K562 (cell line): ENCODE results near the gene COL11A2. TPM values are rescaled to one million over a fixed set of nuclear protein-coding genes. Genes with fewer than 3 reads are reported as not detected.

ENCODE experiments used
- ATAC-seq: fragments of 200-7000 bp; cut with Tn5 transposase; 3 replicates; pipeline ENCODE4 v1.9.1; 2020; ENCODE audit warnings: moderate library complexity
- BruUV-seq: library from RNA; stranded (reverse); fragments of 400-500 nt; replicated peaks from 2 replicates; lab custom pipeline; 2021; lab: Mats Ljungman, UMichigan
- CTCF ChIA-PET: fragments of 300-600 bp; formaldehyde crosslinking; extraction: SDS; loops from one replicate; lab custom pipeline; 2021; ENCODE audit warnings: low intra/inter-chr PET ratio; lab: Yijun Ruan, JAX
- POLR2A ChIA-PET: fragments of 300-600, 350-650 bp; sonication (Branson Sonifier 250); formaldehyde crosslinking; extraction: SDS; loops from one replicate; lab custom pipeline; 2021; ENCODE audit warnings: antibody characterized with exemption, inconsistent platforms; lab: Yijun Ruan, JAX
- DNase-seq, 4 experiments: peaks; one replicate each; pipeline versions ENCODE4 v3.0.0 to v3.0.0-alpha.2; 2011 to 2018; ENCODE audit warnings: low spot score in 3 of 4, mixed read lengths in 3 of 4; ENCODE audit errors: extremely low read depth in 1 of 4
- FAIRE-seq: peaks from 2 replicates; lab custom pipeline; 2011; peaks lifted over from hg19 to GRCh38; lab: Jason Lieb, UNC
- H2AFZ ChIP-seq: 2 replicates; pipeline ENCODE4 v1.6.0; 2011; ENCODE audit warnings: low read depth, low read length, control low read depth, inconsistent platforms
- H3K27ac ChIP-seq: fragments of 200-600 bp; 3 replicates; pipeline ENCODE4 v1.8.0; 2011; ENCODE audit warnings: low read depth, mild to moderate bottlenecking, control low read depth, inconsistent platforms, low read length, moderate library complexity, mixed read lengths; ENCODE audit errors: extremely low read depth
- H3K27me3 ChIP-seq, 2 experiments: fragments of 300-600 bp in 1 of 2; 2 replicates in 1 of 2; 3 replicates in 1 of 2; pipeline versions ENCODE4 v1.6.0 to v1.8.0; 2011; ENCODE audit warnings: inconsistent platforms in 2 of 2, low read length in 2 of 2, mild to moderate bottlenecking in 1 of 2, mixed read lengths in 1 of 2, moderate library complexity in 1 of 2; ENCODE audit not compliant: control insufficient read depth in 2 of 2, insufficient read depth in 2 of 2
- H3K36me3 ChIP-seq: fragments of 300-600 bp; 3 replicates; pipeline ENCODE4 v1.8.0; 2011; ENCODE audit warnings: mild to moderate bottlenecking, low read length, inconsistent platforms; ENCODE audit not compliant: control insufficient read depth, insufficient read depth
- H3K4me1 ChIP-seq, 2 experiments: fragments of 200-600 bp in 1 of 2; replicated peaks in 1 of 2; 2 replicates in 1 of 2; 3 replicates in 1 of 2; pipeline versions ENCODE4 v1.5.1 to v1.8.0; 2011; ENCODE audit warnings: inconsistent platforms in 2 of 2, low read length in 2 of 2, mild to moderate bottlenecking in 1 of 2, mixed read lengths in 1 of 2, moderate library complexity in 1 of 2; ENCODE audit not compliant: control insufficient read depth in 2 of 2, insufficient read depth in 2 of 2
- H3K4me2 ChIP-seq: 2 replicates; pipeline ENCODE4 v1.6.1; 2011; ENCODE audit warnings: low read length, control low read depth, inconsistent platforms, mixed read lengths; ENCODE audit not compliant: insufficient read depth
- H3K4me3 ChIP-seq: fragments of 200-600 bp; sonication (generic), shearing (Covaris generic); 2 replicates; pipeline ENCODE4 v1.5.1; 2016; ENCODE audit warnings: control low read depth, inconsistent platforms
- H3K79me2 ChIP-seq: fragments of 200-600 bp; 3 replicates; pipeline ENCODE4 v1.8.0; 2011; ENCODE audit warnings: low read length, inconsistent platforms; ENCODE audit not compliant: control insufficient read depth, insufficient read depth
- H3K9ac ChIP-seq, 2 experiments: 2 replicates each; pipeline versions ENCODE4 v1.6.0 to v1.6.1; 2011; ENCODE audit warnings: low read depth in 2 of 2, low read length in 2 of 2, control low read depth in 1 of 2, inconsistent platforms in 1 of 2, mild to moderate bottlenecking in 1 of 2, mixed read lengths in 1 of 2; ENCODE audit not compliant: insufficient read depth in 1 of 2
- H3K9me1 ChIP-seq: one replicate; pipeline ENCODE4 v1.6.0; 2011; ENCODE audit warnings: inconsistent platforms, mild to moderate bottlenecking, low read length, moderate library complexity; ENCODE audit not compliant: control insufficient read depth, insufficient read depth
- H3K9me3 ChIP-seq: replicated peaks from 2 replicates; pipeline ENCODE4 v1.5.1; 2011; ENCODE audit warnings: low read depth, low read length, inconsistent platforms; ENCODE audit not compliant: control insufficient read depth, insufficient read depth
- H4K20me1 ChIP-seq: replicated peaks from 2 replicates; pipeline ENCODE4 v1.6.1; 2011; ENCODE audit warnings: low read length, inconsistent platforms, mixed read lengths; ENCODE audit not compliant: control insufficient read depth, insufficient read depth
- CBFA2T3 ChIP-seq: fragments of 450-650 bp; IDR thresholded peaks from 2 replicates; pipeline ENCODE4 v1.6.1; 2017
- CSDE1 ChIP-seq, 2 experiments: fragments of 450-650 bp; IDR thresholded peaks; 2 replicates each; pipeline ENCODE4 v1.6.1; 2016; ENCODE audit warnings: mild to moderate bottlenecking in 1 of 2
- CTCFL ChIP-seq: IDR thresholded peaks from 2 replicates; pipeline ENCODE4 v1.6.1; 2011; ENCODE audit warnings: borderline replicate concordance, low read depth, mild to moderate bottlenecking, moderate library complexity, low read length; ENCODE audit not compliant: insufficient read depth, poor library complexity, severe bottlenecking
- ESRRA ChIP-seq: fragments of 450-650 bp; IDR thresholded peaks from 2 replicates; pipeline ENCODE4 v1.6.1; 2014; ENCODE audit warnings: low read depth, mild to moderate bottlenecking, moderate library complexity, borderline replicate concordance
- HDGF ChIP-seq: fragments of 450-650 bp; IDR thresholded peaks from 2 replicates; pipeline ENCODE4 v1.6.1; 2016
- HMGN3 ChIP-seq: IDR thresholded peaks from 2 replicates; pipeline ENCODE4 v1.6.1; 2011; ENCODE audit warnings: borderline replicate concordance, low read depth, mild to moderate bottlenecking, mixed read lengths, low read length; ENCODE audit not compliant: insufficient read length; ENCODE audit errors: extremely low read depth
- MTA3 ChIP-seq: fragments of 450-650 bp; formaldehyde crosslinking; IDR thresholded peaks from 2 replicates; pipeline ENCODE4 v1.6.1; 2017; ENCODE audit warnings: mild to moderate bottlenecking, borderline replicate concordance
- NCOA2 ChIP-seq, 2 experiments: fragments of 450-650 bp; IDR thresholded peaks; 2 replicates each; pipeline ENCODE4 v1.6.1; 2018; ENCODE audit warnings: mild to moderate bottlenecking in 2 of 2, moderate library complexity in 1 of 2; ENCODE audit not compliant: partially characterized antibody in 2 of 2
- NFXL1 ChIP-seq: fragments of 450-650 bp; formaldehyde crosslinking; IDR thresholded peaks from 2 replicates; pipeline ENCODE4 v1.4.0; 2021; ENCODE audit warnings: mild to moderate bottlenecking
- PCBP1 ChIP-seq: fragments of 200-400 bp; formaldehyde crosslinking; IDR thresholded peaks from 2 replicates; pipeline ENCODE4 v1.6.1; 2018; ENCODE audit warnings: mild to moderate bottlenecking, low read depth, low read length; ENCODE audit not compliant: poor library complexity, severe bottlenecking
- PRPF4 ChIP-seq: fragments of 200-400 bp; formaldehyde crosslinking; IDR thresholded peaks from one replicate; pipeline ENCODE4 v1.6.1; 2017; ENCODE audit warnings: low read length, low read depth, mild to moderate bottlenecking; ENCODE audit not compliant: insufficient read depth, poor library complexity, severe bottlenecking
- SMAD1 ChIP-seq: fragments of 150-350 bp; IDR thresholded peaks from 2 replicates; pipeline ENCODE4 v1.6.1; 2014; ENCODE audit warnings: low read length, low read depth; ENCODE audit not compliant: partially characterized antibody
- TEAD2 ChIP-seq: fragments of 450-650 bp; IDR thresholded peaks from 2 replicates; pipeline ENCODE4 v1.6.1; 2016; ENCODE audit warnings: missing genetic modification characterization, control low read depth, missing compliant biosample characterization
- ZNF436 ChIP-seq: fragments of 250-450, 450-650 bp; sonication (Bioruptor Pico); formaldehyde crosslinking; IDR thresholded peaks from 2 replicates; pipeline ENCODE4 v1.7.0; 2020; ENCODE audit warnings: mild to moderate bottlenecking
- ZNF586 ChIP-seq: fragments of 450-650 bp; formaldehyde crosslinking; conservative IDR thresholded peaks from 2 replicates; pipeline ENCODE4 v1.4.0; 2020; ENCODE audit warnings: mild to moderate bottlenecking, moderate library complexity
- WGBS: fragments of 100-300 bp; shearing (Covaris generic); methylation state at CpG from one replicate; pipeline ENCODE4 v1.1.6; 2016; ENCODE audit warnings: low coverage, mixed read lengths; ENCODE audit not compliant: insufficient coverage; ENCODE audit errors: missing lambda C conversion rate; 5-methylcytosine and 5-hydroxymethylcytosine counted together
- in situ Hi-C: fragments of 300-500 bp; cut with MboI; formaldehyde crosslinking; loops from 4 replicates; pipeline ENCODE4 v1.15.0; 2018; ENCODE audit warnings: inconsistent platforms, mixed read lengths
- intact Hi-C: fragments of 100-400 bp; cut with micrococcal nuclease; formaldehyde crosslinking; loops from 2 replicates; pipeline ENCODE4 v1.14.2; 2022
- polyA plus RNA-seq, 8 experiments: library from polyadenylated mRNA; depleted of rRNA in 4 of 8; stranded (reverse) in 5 of 8; unstranded in 3 of 8; fragments of >200 nt; fragmentation: Nextera tagmentation in 2 of 8; fragmentation: Illumina TruSeq in 1 of 8; extraction: Ambion mirVana in 2 of 8; extraction: Trizol in 1 of 8; gene quantifications; 2 replicates each; pipeline versions ENCODE4 v1.2.1 to v1.2.3, GENCODE V29; 2011 to 2014; ENCODE audit warnings: inconsistent platforms in 1 of 8, missing spikeins in 1 of 8
- total RNA-seq, 7 experiments: library from RNA; depleted of rRNA in 6 of 7; stranded (reverse); fragments of >200 nt in 6 of 7; fragmentation: Illumina TruSeq in 2 of 7; extraction: Trizol in 2 of 7; gene quantifications; 2 replicates each; pipeline versions ENCODE4 v1.2.1 to v1.2.3, GENCODE V29; 2011 to 2021; ENCODE audit warnings: low replicate concordance in 1 of 7
- TF ChIP-seq, protein P1 (sequence below): fragments of 450-650 bp; conservative IDR thresholded peaks from 2 replicates; pipeline ENCODE4 v1.6.1; 2016; ENCODE audit warnings: missing genetic modification characterization, low read depth, mild to moderate bottlenecking, control low read depth, missing compliant biosample characterization

The COL11A2 gene
- total and polyA plus RNA-seq, 9 of the 15 experiments (the other 6 are each of a cell fraction or from before 2014, with no cell fraction given): 0.04 to 0.35 (median 0.09) TPM; not detected in 1

GRCh38 chr6:33151050-33151449, 41.2 kb downstream of the COL11A2 start:
- H2AFZ ChIP-seq: no peak overlapping the region
- no peaks in the 10 kb centered on the region for H3K79me2 ChIP-seq
- H3K9me3 ChIP-seq: no peaks in the 10 kb centered on the region
- no peaks in the 10 kb centered on the region for H3K9me1 ChIP-seq
- no peaks in the 10 kb centered on the region for H3K4me1 ChIP-seq
- in situ Hi-C loops: no loop called here
- DNase-seq (peak in 1 of 4 experiments; percentile 1), FAIRE-seq (no peak), ATAC-seq (no peak)
- no peak overlapping the region for H3K4me2 ChIP-seq
- ChIA-PET CTCF (no interaction called here), POLR2A (interaction anchor here (0.7 to 1.4 kb wide), 2 partner anchors 44 to 46 kb away, joined by 3 read pairs; no protein-coding TSS in a partner anchor)
- no peak overlapping the region for H3K4me3 ChIP-seq
- TF ChIP-seq HDGF (no peak), CBFA2T3 (no peak), ESRRA (no peak), NFXL1 (CRISPR knock-in tag) (no peak), ZNF436 (CRISPR knock-in tag) (no peak), SMAD1 (no peak), CTCFL (no peak), CSDE1 (IDR thresholded peaks at IDR 0.05) (no peak), TEAD2 (tag) (no peak), PCBP1 (no peak), ZNF586 (CRISPR knock-in tag) (no peak), NCOA2 (IDR thresholded peaks at IDR 0.05; ENCODE audit: partially characterized antibody in 2 of 2) (no peak), HMGN3 (no peak), PRPF4 (no peak), MTA3 (no peak)
- TF ChIP-seq, protein P1, sequence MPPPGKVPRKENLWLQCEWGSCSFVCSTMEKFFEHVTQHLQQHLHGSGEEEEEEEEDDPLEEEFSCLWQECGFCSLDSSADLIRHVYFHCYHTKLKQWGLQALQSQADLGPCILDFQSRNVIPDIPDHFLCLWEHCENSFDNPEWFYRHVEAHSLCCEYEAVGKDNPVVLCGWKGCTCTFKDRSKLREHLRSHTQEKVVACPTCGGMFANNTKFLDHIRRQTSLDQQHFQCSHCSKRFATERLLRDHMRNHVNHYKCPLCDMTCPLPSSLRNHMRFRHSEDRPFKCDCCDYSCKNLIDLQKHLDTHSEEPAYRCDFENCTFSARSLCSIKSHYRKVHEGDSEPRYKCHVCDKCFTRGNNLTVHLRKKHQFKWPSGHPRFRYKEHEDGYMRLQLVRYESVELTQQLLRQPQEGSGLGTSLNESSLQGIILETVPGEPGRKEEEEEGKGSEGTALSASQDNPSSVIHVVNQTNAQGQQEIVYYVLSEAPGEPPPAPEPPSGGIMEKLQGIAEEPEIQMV (tag): no peak
- H3K36me3 ChIP-seq: no peaks in the 10 kb centered on the region
- no peak overlapping the region for H3K27ac ChIP-seq
- whole genome bisulfite sequencing: 0% methylated on average over 1 of the region's 1 CpG
- BruUV-seq: no TSS peak
- no peak overlapping the region for H3K9ac ChIP-seq
- H3K27me3 ChIP-seq: peaks cover 8 to 12% of the 10 kb centered on the region in 2 experiments; a peak in 2 of 5 replicates
- H4K20me1 ChIP-seq: no peaks in the 10 kb centered on the region
- intact Hi-C loops: no loop called here
